SK-N-SH (cell line): Measurements from ENCODE around the gene NIT2. TPM values are rescaled to one million over a fixed set of nuclear protein-coding genes. Genes with fewer than 3 reads are reported as not detected.

Experiments
- CTCF ChIA-PET: fragments of 300-600, 350-600 bp; formaldehyde crosslinking; extraction: SDS; loops from one replicate; lab custom pipeline; 2021; lab: Yijun Ruan, JAX
- POLR2A ChIA-PET: fragments of 350-600 bp; sonication (Branson Sonifier 250); formaldehyde crosslinking; extraction: SDS; loops from one replicate; lab custom pipeline; 2020; ENCODE audit warnings: antibody characterized with exemption, inconsistent platforms; lab: Yijun Ruan, JAX
- DNase-seq: peaks from one replicate; pipeline ENCODE4 v3.0.0; 2012
- H2AFZ ChIP-seq: fragments of 200-600 bp; sonication (generic); 2 replicates; pipeline ENCODE4 v1.8.1; 2016; ENCODE audit warnings: antibody characterized with exemption, mild to moderate bottlenecking, low read depth
- H3F3A ChIP-seq: fragments of 200-600 bp; sonication (generic); replicated peaks from 2 replicates; pipeline ENCODE3; 2016; ENCODE audit warnings: antibody characterized with exemption, mild to moderate bottlenecking; ENCODE audit not compliant: insufficient read depth
- H3K27ac ChIP-seq, 2 experiments: fragments of 200-500 bp in 1 of 2; fragments of 200-600 bp in 1 of 2; sonication (Bioruptor generic) in 1 of 2; sonication (generic), shearing (Covaris generic) in 1 of 2; 2 replicates each; pipeline versions ENCODE4 v1.5.1 to v1.6.1; 2014 to 2016; ENCODE audit warnings: low read depth in 2 of 2, inconsistent platforms in 1 of 2, low read length in 1 of 2, mild to moderate bottlenecking in 1 of 2, mixed read lengths in 1 of 2
- H3K27me3 ChIP-seq: fragments of 200-600 bp; sonication (generic), shearing (Covaris generic); 2 replicates; pipeline ENCODE4 v1.6.1; 2016; ENCODE audit warnings: mixed run types; ENCODE audit not compliant: insufficient read depth
- H3K36me3 ChIP-seq, 2 experiments: fragments of 200-500 bp in 1 of 2; fragments of 200-600 bp in 1 of 2; sonication (Bioruptor generic) in 1 of 2; sonication (generic) in 1 of 2; replicated peaks in 1 of 2; 2 replicates each; pipeline versions ENCODE3 to v1.5.1; 2014 to 2016; ENCODE audit warnings: low read length in 1 of 2, mild to moderate bottlenecking in 1 of 2; ENCODE audit not compliant: insufficient read depth in 2 of 2, control insufficient read depth in 1 of 2
- H3K4me1 ChIP-seq, 2 experiments: fragments of 200-500 bp in 1 of 2; fragments of 200-600 bp in 1 of 2; sonication (Bioruptor generic) in 1 of 2; sonication (generic), shearing (Covaris generic) in 1 of 2; 2 replicates each; pipeline versions ENCODE4 v1.5.1 to v1.6.1; 2014 to 2016; ENCODE audit warnings: low read depth in 1 of 2, low read length in 1 of 2, mixed run types in 1 of 2; ENCODE audit not compliant: insufficient read depth in 2 of 2, control insufficient read depth in 1 of 2
- H3K4me2 ChIP-seq: fragments of 200-600 bp; sonication (generic), shearing (Covaris generic); 2 replicates; pipeline ENCODE4 v1.6.1; 2017; ENCODE audit warnings: mixed run types
- H3K4me3 ChIP-seq, 2 experiments: fragments of 200-500 bp in 1 of 2; fragments of 200-600 bp in 1 of 2; sonication (Bioruptor generic) in 1 of 2; sonication (generic), shearing (Covaris generic) in 1 of 2; 2 replicates each; pipeline versions ENCODE4 v1.5.1 to v1.8.1; 2014 to 2016; ENCODE audit warnings: low read depth in 2 of 2, inconsistent platforms in 1 of 2, low read length in 1 of 2, mild to moderate bottlenecking in 1 of 2, mixed read lengths in 1 of 2, moderate library complexity in 1 of 2
- H3K79me2 ChIP-seq: fragments of 200-600 bp; sonication (generic); 2 replicates; pipeline ENCODE4 v1.8.1; 2017; ENCODE audit warnings: mild to moderate bottlenecking; ENCODE audit not compliant: insufficient read depth
- H3K9ac ChIP-seq: fragments of 200-600 bp; sonication (generic); 2 replicates; pipeline ENCODE4 v1.6.1; 2017; ENCODE audit warnings: mixed run types
- H3K9me2 ChIP-seq: fragments of 200-600 bp; sonication (generic); 2 replicates; pipeline ENCODE4 v1.6.1; 2017; ENCODE audit warnings: mixed run types
- H3K9me3 ChIP-seq: fragments of 200-600 bp; sonication (generic); 2 replicates; pipeline ENCODE4 v1.6.1; 2017; ENCODE audit warnings: mixed run types, mild to moderate bottlenecking, moderate library complexity
- H4K20me1 ChIP-seq: fragments of 200-600 bp; sonication (generic); 2 replicates; pipeline ENCODE4 v1.6.1; 2017; ENCODE audit warnings: mild to moderate bottlenecking, mixed run types; ENCODE audit not compliant: insufficient read depth
- ELF1 ChIP-seq: IDR thresholded peaks from 2 replicates; pipeline ENCODE4 v1.4.0; 2012
- EZH2phosphoT487 ChIP-seq: fragments of 200-600 bp; sonication (generic); IDR thresholded peaks from 2 replicates; pipeline ENCODE4 v1.6.1; 2017; ENCODE audit warnings: low read depth, mixed run types, mild to moderate bottlenecking, antibody characterized with exemption, moderate library complexity, borderline replicate concordance
- GATA2 ChIP-seq: sonication (generic); formaldehyde crosslinking; IDR thresholded peaks from 2 replicates; pipeline ENCODE4 v1.5.0; 2020; ENCODE audit warnings: mild to moderate bottlenecking, missing genetic modification reagents
- MAX ChIP-seq: IDR thresholded peaks from 2 replicates; pipeline ENCODE4 v1.4.0; 2012; ENCODE audit warnings: low read depth
- MXI1 ChIP-seq: IDR thresholded peaks from 2 replicates; pipeline ENCODE4 v1.6.1; 2012; ENCODE audit warnings: mild to moderate bottlenecking, low read depth, low read length, improper control_type of control experiment
- SIN3A ChIP-seq: IDR thresholded peaks from 2 replicates; pipeline ENCODE4 v1.6.1; 2012; ENCODE audit warnings: low read depth, mild to moderate bottlenecking, low read length, moderate library complexity, borderline replicate concordance
- TAF1 ChIP-seq: IDR thresholded peaks from 2 replicates; pipeline ENCODE4 v1.6.1; 2012; ENCODE audit warnings: low read depth, mild to moderate bottlenecking, low read length, moderate library complexity, borderline replicate concordance
- TCF12 ChIP-seq: IDR thresholded peaks from 2 replicates; pipeline ENCODE4 v1.4.0; 2012
- TEAD4 ChIP-seq: IDR thresholded peaks from 2 replicates; pipeline ENCODE4 v1.4.0; 2012; ENCODE audit warnings: mild to moderate bottlenecking, borderline replicate concordance; ENCODE audit not compliant: insufficient read depth
- USF2 ChIP-seq: fragments of 150-350 bp; IDR thresholded peaks from 2 replicates; pipeline ENCODE4 v1.6.1; 2017; ENCODE audit warnings: antibody characterized with exemption, low read length, low read depth, borderline replicate concordance
- ZBTB33 ChIP-seq: IDR thresholded peaks from 2 replicates; pipeline ENCODE4 v1.4.0; 2012; ENCODE audit warnings: low read depth, borderline replicate concordance
- WGBS: methylation state at CpG from one replicate; pipeline ENCODE4 v1.1.6; 2017; ENCODE audit warnings: low lambda C conversion rate; 5-methylcytosine and 5-hydroxymethylcytosine counted together
- polyA plus RNA-seq, 3 experiments: library from polyadenylated mRNA; depleted of rRNA; stranded (reverse); fragments of >200 nt; gene quantifications; 2 replicates each; pipeline ENCODE4 v1.2.3, GENCODE V29; 2012

NIT2 gene
- polyA plus RNA-seq, 1 of the 3 experiments (the other 2 are of a cell fraction) = 28.6 TPM

GRCh38 chr3:100354850-100355249, 20.3 kb downstream of the NIT2 start:
- no peak overlapping the region for H3K4me3 ChIP-seq
- ChIA-PET CTCF (interaction anchor here (0.7 to 1.3 kb wide), 3 partner anchors 9 to 16 kb away, joined by 3 to 4 read pairs (median 3); no protein-coding TSS in a partner anchor), POLR2A (no interaction called here)
- H4K20me1 ChIP-seq = no peaks in the 10 kb centered on the region
- H3K4me1 ChIP-seq = no peaks in the 10 kb centered on the region; a peak in 1 of 4 replicates
- no peaks in the 10 kb centered on the region for H3K9me3 ChIP-seq
- no peaks in the 10 kb centered on the region for H3K9me2 ChIP-seq
- H3K36me3 ChIP-seq = peaks cover 45 to 63% of the 10 kb centered on the region in 2 experiments
- H3K27me3 ChIP-seq = no peaks in the 10 kb centered on the region
- DNase-seq = no peak
- H3K9ac ChIP-seq = no peak overlapping the region
- no peak overlapping the region for H3K27ac ChIP-seq
- no peak overlapping the region for H3K4me2 ChIP-seq
- 100% methylated on average over 3 of the region's 3 CpGs for WGBS
- TF ChIP-seq MAX = no peak
- TF ChIP-seq GATA2 = no peak
- no peak for TF ChIP-seq TEAD4
- TF ChIP-seq MXI1 = no peak
- TF ChIP-seq TAF1 = no peak
- TF ChIP-seq ZBTB33 = no peak
- no peak for TF ChIP-seq USF2
- TF ChIP-seq SIN3A = no peak
- TF ChIP-seq ELF1 = no peak
- TF ChIP-seq EZH2phosphoT487 = no peak
- H3K79me2 ChIP-seq = no peaks in the 10 kb centered on the region
- peaks cover 3% of the 10 kb centered on the region for H3F3A ChIP-seq
- H2AFZ ChIP-seq = no peak overlapping the region

GRCh38 chr3:100358413-100358812, 23.9 kb downstream of the NIT2 start:
- ChIA-PET CTCF (no interaction called here), POLR2A (no interaction called here)
- Histone ChIP-seq H3K4me3 (no peak overlapping the region), H3K9me2 (no peaks in the 10 kb centered on the region), H3K27ac (no peak overlapping the region), H2AFZ (no peak overlapping the region), H3K79me2 (no peaks in the 10 kb centered on the region), H3K9me3 (no peaks in the 10 kb centered on the region), H3K9ac (no peak overlapping the region), H3K4me1 (no peaks in the 10 kb centered on the region; a peak in 1 of 4 replicates), H3K27me3 (no peaks in the 10 kb centered on the region), H3K36me3 (peaks cover 65 to 68% of the 10 kb centered on the region in 2 experiments), H3K4me2 (no peak overlapping the region), H4K20me1 (no peaks in the 10 kb centered on the region), H3F3A (peaks cover 10% of the 10 kb centered on the region)
- DNase-seq = no peak
- 92% methylated on average over 2 of the region's 2 CpGs for WGBS
- no peak for TF ChIP-seq TCF12
